SK-N-MC (cell line): ENCODE data around the gene GIN1.

ENCODE experiments used
- EZH2 ChIP-seq: fragments of 200-600 bp; sonication (generic); IDR thresholded peaks from one replicate; pipeline ENCODE4 v1.6.1; 2017; ENCODE audit warnings: antibody characterized with exemption
- POLR2AphosphoS5 ChIP-seq: IDR thresholded peaks from 2 replicates; pipeline ENCODE4 v1.6.1; 2012; ENCODE audit warnings: mild to moderate bottlenecking, low read depth, low read length, borderline replicate concordance

DNA sequence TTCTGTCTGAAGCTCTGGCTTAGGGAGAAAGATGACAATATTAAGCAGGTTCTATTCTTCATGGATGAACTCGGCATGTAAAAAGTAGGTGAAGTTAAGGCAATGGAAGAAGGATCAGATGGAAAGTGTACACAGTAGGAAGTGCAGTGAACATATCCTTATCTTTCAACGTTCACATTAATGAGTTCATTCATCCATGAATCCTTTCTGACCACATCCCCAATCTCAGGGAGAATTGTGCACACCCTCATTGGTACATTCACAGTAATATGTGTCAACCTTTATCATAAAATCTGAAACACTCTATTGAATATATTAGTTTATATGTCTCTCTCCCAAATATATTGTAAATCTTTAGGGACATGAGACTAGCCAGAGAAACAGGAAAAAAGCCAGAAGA is 5.5 kb downstream of the GIN1 start:
- TF ChIP-seq POLR2AphosphoS5 (no peak), EZH2 (no peak)
